Liver (tissue), 9 donors: ENCODE results near the gene VPS39. TPM values are rescaled to one million over a fixed set of nuclear protein-coding genes. Genes with fewer than 3 reads are reported as not detected.

Experiments used
- DNase-seq: peaks from one replicate; pipeline ENCODE4 v3.0.0-alpha.2; 2017; ENCODE audit warnings: low spot score
- H3K27ac ChIP-seq, 2 donors: one replicate each; pipeline ENCODE4 v1.7.0; 2013; ENCODE audit warnings: inconsistent platforms in 2 of 2, low read length in 2 of 2, control low read depth in 1 of 2, low read depth in 1 of 2, mild to moderate bottlenecking in 1 of 2
- H3K27me3 ChIP-seq, 4 donors: one replicate each; pipeline versions ENCODE4 v1.6.1 to v1.7.0; 2013; ENCODE audit warnings: low read length in 3 of 4, inconsistent platforms in 1 of 4, mild to moderate bottlenecking in 1 of 4, moderate library complexity in 1 of 4; ENCODE audit not compliant: control insufficient read depth in 4 of 4, insufficient read depth in 4 of 4
- H3K36me3 ChIP-seq, 4 donors: one replicate each; pipeline versions ENCODE4 v1.6.1 to v1.7.0; 2013; ENCODE audit warnings: low read length in 3 of 4, mild to moderate bottlenecking in 3 of 4, low read depth in 1 of 4, moderate library complexity in 1 of 4; ENCODE audit not compliant: control insufficient read depth in 4 of 4, insufficient read depth in 3 of 4
- H3K4me1 ChIP-seq, 4 donors: one replicate each; pipeline versions ENCODE4 v1.6.1 to v1.7.0; 2013; ENCODE audit warnings: low read length in 3 of 4, mild to moderate bottlenecking in 3 of 4, moderate library complexity in 1 of 4; ENCODE audit not compliant: control insufficient read depth in 4 of 4, insufficient read depth in 4 of 4
- H3K4me3 ChIP-seq, 3 donors: one replicate each; pipeline versions ENCODE4 v1.6.1 to v1.7.0; 2013; ENCODE audit warnings: low read length in 3 of 3, control low read depth in 1 of 3, low read depth in 1 of 3, mild to moderate bottlenecking in 1 of 3
- H3K9ac ChIP-seq, 2 donors: one replicate each; pipeline ENCODE4 v1.7.0; 2013; ENCODE audit warnings: low read length in 2 of 2, mild to moderate bottlenecking in 2 of 2, moderate library complexity in 2 of 2, control low read depth in 1 of 2, low read depth in 1 of 2
- H3K9me3 ChIP-seq, 4 donors: one replicate each; pipeline versions ENCODE4 v1.6.1 to v1.7.0; 2013; ENCODE audit warnings: low read length in 3 of 4; ENCODE audit not compliant: control insufficient read depth in 4 of 4
- EGR1 ChIP-seq, 2 donors: IDR thresholded peaks; 2 replicates each; pipeline ENCODE4 v1.6.1; 2016 to 2018; ENCODE audit warnings: antibody characterized with exemption in 2 of 2, low read depth in 2 of 2
- FOXA1 ChIP-seq: IDR thresholded peaks from 2 replicates; pipeline ENCODE4 v1.6.1; 2016; ENCODE audit warnings: antibody characterized with exemption
- FOXA2 ChIP-seq: IDR thresholded peaks from 2 replicates; pipeline ENCODE4 v1.6.1; 2016; ENCODE audit warnings: antibody characterized with exemption
- GABPA ChIP-seq, 2 donors: IDR thresholded peaks in 1 of 2; conservative IDR thresholded peaks in 1 of 2; 2 replicates each; pipeline ENCODE4 v1.6.1; 2016; ENCODE audit warnings: antibody characterized with exemption in 2 of 2, mild to moderate bottlenecking in 1 of 2, moderate library complexity in 1 of 2
- HNF4A ChIP-seq, 2 donors: conservative IDR thresholded peaks; 2 replicates each; pipeline ENCODE4 v1.6.1; 2016; ENCODE audit warnings: antibody characterized with exemption in 2 of 2, mild to moderate bottlenecking in 2 of 2
- HNF4G ChIP-seq: IDR thresholded peaks from 2 replicates; pipeline ENCODE4 v1.6.1; 2016; ENCODE audit warnings: antibody characterized with exemption
- JUND ChIP-seq, 2 donors: IDR thresholded peaks; 2 replicates each; pipeline ENCODE4 v1.6.1; 2016; ENCODE audit warnings: antibody characterized with exemption in 2 of 2
- NR2F2 ChIP-seq: IDR thresholded peaks from 2 replicates; pipeline ENCODE4 v1.6.1; 2016; ENCODE audit warnings: antibody characterized with exemption
- RAD21 ChIP-seq, 2 donors: IDR thresholded peaks; 2 replicates each; pipeline ENCODE4 v1.6.1; 2016; ENCODE audit warnings: antibody characterized with exemption in 2 of 2, mild to moderate bottlenecking in 2 of 2
- RXRA ChIP-seq, 2 donors: IDR thresholded peaks; 2 replicates each; pipeline ENCODE4 v1.6.1; 2017 to 2018; ENCODE audit warnings: antibody characterized with exemption in 2 of 2, mild to moderate bottlenecking in 1 of 2
- SP1 ChIP-seq: IDR thresholded peaks from 2 replicates; pipeline ENCODE4 v1.6.1; 2018; ENCODE audit warnings: antibody characterized with exemption, mild to moderate bottlenecking
- TAF1 ChIP-seq: conservative IDR thresholded peaks from 2 replicates; pipeline ENCODE4 v1.6.1; 2016; ENCODE audit warnings: antibody characterized with exemption, mild to moderate bottlenecking
- YY1 ChIP-seq: IDR thresholded peaks from 2 replicates; pipeline ENCODE4 v1.6.1; 2016; ENCODE audit warnings: antibody characterized with exemption, mild to moderate bottlenecking
- WGBS: extraction: QIAGEN DNeasy Blood & Tissue Kit; methylation state at CpG from one replicate; pipeline ENCODE4 v1.1.7; 2013; 5-methylcytosine and 5-hydroxymethylcytosine counted together
- polyA plus RNA-seq, 2 donors: library from polyadenylated mRNA; stranded (reverse) in 1 of 2; unstranded in 1 of 2; fragments of 200-250 nt in 1 of 2; fragments of >200 nt in 1 of 2; fragmentation: Nextera tagmentation in 1 of 2; extraction: Ambion mirVana in 1 of 2; gene quantifications; one replicate each; pipeline versions ENCODE4 v1.2.1 to v1.2.3, GENCODE V29; 2013 to 2015
- total RNA-seq, 2 donors: library from RNA; depleted of rRNA; stranded (reverse); fragments of >200 nt; gene quantifications; one replicate each; pipeline ENCODE4 v1.2.3, GENCODE V29; 2014
- TF ChIP-seq, protein P1 (sequence below): fragments of 150-350 bp; IDR thresholded peaks from 2 replicates; pipeline ENCODE4 v1.5.1; 2017; ENCODE audit warnings: improper control_type of control experiment, low read depth, low read length; ENCODE audit not compliant: missing input control
- TF ChIP-seq, protein P2 (sequence below): IDR thresholded peaks from 2 replicates; pipeline ENCODE4 v1.6.1; 2016; ENCODE audit warnings: antibody characterized with exemption
- TF ChIP-seq, protein P3 (sequence below): IDR thresholded peaks from 2 replicates; pipeline ENCODE4 v1.6.1; 2016; ENCODE audit warnings: antibody characterized with exemption
- TF ChIP-seq, protein P4 (sequence below): IDR thresholded peaks from 2 replicates; pipeline ENCODE4 v1.6.1; 2016; ENCODE audit warnings: antibody characterized with exemption, mild to moderate bottlenecking
- TF ChIP-seq, protein P5 (sequence below): IDR thresholded peaks from 2 replicates; pipeline ENCODE4 v1.6.1; 2016; ENCODE audit warnings: antibody characterized with exemption
- donor health status: healthy.
- donor health status: healthy.
- donor health status: healthy.
- donor health status: healthy.
- donor health status: healthy.

VPS39 gene
- total and polyA plus RNA-seq, 4 donors = 11.1 to 41.2 (median 16.8) TPM

DNA sequence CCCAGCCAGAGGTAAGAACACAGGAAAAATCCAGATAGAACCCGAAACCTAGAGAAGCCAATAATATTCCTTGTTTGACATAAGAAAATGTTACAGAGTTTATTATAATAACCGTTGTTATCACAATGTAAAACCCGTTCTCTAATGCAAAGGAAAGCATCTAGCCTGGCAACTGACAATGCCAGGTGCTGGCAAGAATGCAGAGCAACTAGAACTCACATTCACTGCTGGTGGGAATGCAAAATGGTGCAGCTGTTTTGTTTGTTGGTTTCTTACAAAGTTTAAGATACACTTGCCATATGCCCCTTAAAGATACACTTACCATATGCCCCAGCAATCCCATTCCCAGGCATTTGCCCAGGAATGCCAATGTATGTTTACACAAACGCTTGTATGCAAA, 23.4 kb downstream of the VPS39 start:
- H3K4me3 ChIP-seq = no peak overlapping the region
- no peaks in the 10 kb centered on the region for H3K9me3 ChIP-seq
- H3K9ac ChIP-seq = no peak overlapping the region
- TF ChIP-seq EGR1 (IDR thresholded peaks at IDR 0.05; ENCODE audit: low read depth in 2 of 2) (no peak), JUND (IDR thresholded peaks at IDR 0.05) (no peak), HNF4A (conservative IDR thresholded peaks at IDR 0.05) (no peak), GABPA (IDR thresholded peaks at IDR 0.05 in 1 of 2, conservative IDR thresholded peaks at IDR 0.05 in 1 of 2) (no peak), TAF1 (no peak), FOXA2 (no peak), RAD21 (IDR thresholded peaks at IDR 0.05) (no peak), NR2F2 (no peak), RXRA (IDR thresholded peaks at IDR 0.05) (no peak), FOXA1 (no peak), HNF4G (no peak), SP1 (no peak), YY1 (no peak)
- TF ChIP-seq, protein P1, sequence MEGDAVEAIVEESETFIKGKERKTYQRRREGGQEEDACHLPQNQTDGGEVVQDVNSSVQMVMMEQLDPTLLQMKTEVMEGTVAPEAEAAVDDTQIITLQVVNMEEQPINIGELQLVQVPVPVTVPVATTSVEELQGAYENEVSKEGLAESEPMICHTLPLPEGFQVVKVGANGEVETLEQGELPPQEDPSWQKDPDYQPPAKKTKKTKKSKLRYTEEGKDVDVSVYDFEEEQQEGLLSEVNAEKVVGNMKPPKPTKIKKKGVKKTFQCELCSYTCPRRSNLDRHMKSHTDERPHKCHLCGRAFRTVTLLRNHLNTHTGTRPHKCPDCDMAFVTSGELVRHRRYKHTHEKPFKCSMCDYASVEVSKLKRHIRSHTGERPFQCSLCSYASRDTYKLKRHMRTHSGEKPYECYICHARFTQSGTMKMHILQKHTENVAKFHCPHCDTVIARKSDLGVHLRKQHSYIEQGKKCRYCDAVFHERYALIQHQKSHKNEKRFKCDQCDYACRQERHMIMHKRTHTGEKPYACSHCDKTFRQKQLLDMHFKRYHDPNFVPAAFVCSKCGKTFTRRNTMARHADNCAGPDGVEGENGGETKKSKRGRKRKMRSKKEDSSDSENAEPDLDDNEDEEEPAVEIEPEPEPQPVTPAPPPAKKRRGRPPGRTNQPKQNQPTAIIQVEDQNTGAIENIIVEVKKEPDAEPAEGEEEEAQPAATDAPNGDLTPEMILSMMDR = no peak
- TF ChIP-seq, protein P2, sequence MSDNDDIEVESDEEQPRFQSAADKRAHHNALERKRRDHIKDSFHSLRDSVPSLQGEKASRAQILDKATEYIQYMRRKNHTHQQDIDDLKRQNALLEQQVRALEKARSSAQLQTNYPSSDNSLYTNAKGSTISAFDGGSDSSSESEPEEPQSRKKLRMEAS = no peak
- TF ChIP-seq, protein P3, sequence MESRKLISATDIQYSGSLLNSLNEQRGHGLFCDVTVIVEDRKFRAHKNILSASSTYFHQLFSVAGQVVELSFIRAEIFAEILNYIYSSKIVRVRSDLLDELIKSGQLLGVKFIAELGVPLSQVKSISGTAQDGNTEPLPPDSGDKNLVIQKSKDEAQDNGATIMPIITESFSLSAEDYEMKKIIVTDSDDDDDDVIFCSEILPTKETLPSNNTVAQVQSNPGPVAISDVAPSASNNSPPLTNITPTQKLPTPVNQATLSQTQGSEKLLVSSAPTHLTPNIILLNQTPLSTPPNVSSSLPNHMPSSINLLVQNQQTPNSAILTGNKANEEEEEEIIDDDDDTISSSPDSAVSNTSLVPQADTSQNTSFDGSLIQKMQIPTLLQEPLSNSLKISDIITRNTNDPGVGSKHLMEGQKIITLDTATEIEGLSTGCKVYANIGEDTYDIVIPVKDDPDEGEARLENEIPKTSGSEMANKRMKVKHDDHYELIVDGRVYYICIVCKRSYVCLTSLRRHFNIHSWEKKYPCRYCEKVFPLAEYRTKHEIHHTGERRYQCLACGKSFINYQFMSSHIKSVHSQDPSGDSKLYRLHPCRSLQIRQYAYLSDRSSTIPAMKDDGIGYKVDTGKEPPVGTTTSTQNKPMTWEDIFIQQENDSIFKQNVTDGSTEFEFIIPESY = no peak
- TF ChIP-seq, protein P4, sequence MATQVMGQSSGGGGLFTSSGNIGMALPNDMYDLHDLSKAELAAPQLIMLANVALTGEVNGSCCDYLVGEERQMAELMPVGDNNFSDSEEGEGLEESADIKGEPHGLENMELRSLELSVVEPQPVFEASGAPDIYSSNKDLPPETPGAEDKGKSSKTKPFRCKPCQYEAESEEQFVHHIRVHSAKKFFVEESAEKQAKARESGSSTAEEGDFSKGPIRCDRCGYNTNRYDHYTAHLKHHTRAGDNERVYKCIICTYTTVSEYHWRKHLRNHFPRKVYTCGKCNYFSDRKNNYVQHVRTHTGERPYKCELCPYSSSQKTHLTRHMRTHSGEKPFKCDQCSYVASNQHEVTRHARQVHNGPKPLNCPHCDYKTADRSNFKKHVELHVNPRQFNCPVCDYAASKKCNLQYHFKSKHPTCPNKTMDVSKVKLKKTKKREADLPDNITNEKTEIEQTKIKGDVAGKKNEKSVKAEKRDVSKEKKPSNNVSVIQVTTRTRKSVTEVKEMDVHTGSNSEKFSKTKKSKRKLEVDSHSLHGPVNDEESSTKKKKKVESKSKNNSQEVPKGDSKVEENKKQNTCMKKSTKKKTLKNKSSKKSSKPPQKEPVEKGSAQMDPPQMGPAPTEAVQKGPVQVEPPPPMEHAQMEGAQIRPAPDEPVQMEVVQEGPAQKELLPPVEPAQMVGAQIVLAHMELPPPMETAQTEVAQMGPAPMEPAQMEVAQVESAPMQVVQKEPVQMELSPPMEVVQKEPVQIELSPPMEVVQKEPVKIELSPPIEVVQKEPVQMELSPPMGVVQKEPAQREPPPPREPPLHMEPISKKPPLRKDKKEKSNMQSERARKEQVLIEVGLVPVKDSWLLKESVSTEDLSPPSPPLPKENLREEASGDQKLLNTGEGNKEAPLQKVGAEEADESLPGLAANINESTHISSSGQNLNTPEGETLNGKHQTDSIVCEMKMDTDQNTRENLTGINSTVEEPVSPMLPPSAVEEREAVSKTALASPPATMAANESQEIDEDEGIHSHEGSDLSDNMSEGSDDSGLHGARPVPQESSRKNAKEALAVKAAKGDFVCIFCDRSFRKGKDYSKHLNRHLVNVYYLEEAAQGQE = no peak
- TF ChIP-seq, protein P5, sequence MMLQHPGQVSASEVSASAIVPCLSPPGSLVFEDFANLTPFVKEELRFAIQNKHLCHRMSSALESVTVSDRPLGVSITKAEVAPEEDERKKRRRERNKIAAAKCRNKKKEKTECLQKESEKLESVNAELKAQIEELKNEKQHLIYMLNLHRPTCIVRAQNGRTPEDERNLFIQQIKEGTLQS = no peak
- H3K4me1 ChIP-seq = peaks cover 0 to 18% (median 8%) of the 10 kb centered on the region in 4 donors
- no peaks in the 10 kb centered on the region for H3K27me3 ChIP-seq
- 96% methylated on average over 4 of the region's 4 CpGs for WGBS
- H3K36me3 ChIP-seq = peaks cover 7 to 52% (median 42%) of the 10 kb centered on the region in 4 donors
- no peak overlapping the region for H3K27ac ChIP-seq
- no peak for DNase-seq
